AG09319 (cell line): ENCODE measurements around the gene DHX40.

ENCODE experiments used
- DNase-seq: peaks from one replicate; pipeline ENCODE4 v3.0.0-alpha.2; 2010; ENCODE audit warnings: low read depth; ENCODE audit errors: extremely low read depth
- TF ChIP-seq, protein P1 (sequence below): IDR thresholded peaks from 2 replicates; pipeline ENCODE4 v1.5.1; 2011; ENCODE audit warnings: low read depth, mild to moderate bottlenecking, inconsistent platforms, low read length, moderate library complexity

The DHX40 gene

GRCh38 chr17:59527325-59527917, 38.0 kb upstream of the DHX40 start:
- TF ChIP-seq, protein P1, sequence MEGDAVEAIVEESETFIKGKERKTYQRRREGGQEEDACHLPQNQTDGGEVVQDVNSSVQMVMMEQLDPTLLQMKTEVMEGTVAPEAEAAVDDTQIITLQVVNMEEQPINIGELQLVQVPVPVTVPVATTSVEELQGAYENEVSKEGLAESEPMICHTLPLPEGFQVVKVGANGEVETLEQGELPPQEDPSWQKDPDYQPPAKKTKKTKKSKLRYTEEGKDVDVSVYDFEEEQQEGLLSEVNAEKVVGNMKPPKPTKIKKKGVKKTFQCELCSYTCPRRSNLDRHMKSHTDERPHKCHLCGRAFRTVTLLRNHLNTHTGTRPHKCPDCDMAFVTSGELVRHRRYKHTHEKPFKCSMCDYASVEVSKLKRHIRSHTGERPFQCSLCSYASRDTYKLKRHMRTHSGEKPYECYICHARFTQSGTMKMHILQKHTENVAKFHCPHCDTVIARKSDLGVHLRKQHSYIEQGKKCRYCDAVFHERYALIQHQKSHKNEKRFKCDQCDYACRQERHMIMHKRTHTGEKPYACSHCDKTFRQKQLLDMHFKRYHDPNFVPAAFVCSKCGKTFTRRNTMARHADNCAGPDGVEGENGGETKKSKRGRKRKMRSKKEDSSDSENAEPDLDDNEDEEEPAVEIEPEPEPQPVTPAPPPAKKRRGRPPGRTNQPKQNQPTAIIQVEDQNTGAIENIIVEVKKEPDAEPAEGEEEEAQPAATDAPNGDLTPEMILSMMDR = no peak

DNA sequence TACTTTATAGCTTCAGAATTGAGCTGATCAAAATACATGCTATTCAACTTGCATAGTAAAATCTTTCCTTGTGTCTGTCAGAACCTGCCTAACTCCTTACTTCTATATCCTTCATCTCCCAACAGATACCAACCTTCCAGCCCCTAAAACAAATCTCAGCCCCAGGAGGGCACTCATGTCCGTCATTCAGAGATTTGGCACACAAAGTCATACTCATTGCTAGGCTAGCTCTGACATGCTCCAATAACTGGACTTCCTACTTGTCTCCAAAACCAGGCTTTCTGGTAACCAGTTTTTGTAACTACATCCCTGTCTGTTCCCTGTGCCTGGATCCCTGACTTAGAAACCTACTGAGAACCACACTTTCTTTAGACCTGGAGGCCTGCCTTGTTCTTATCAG, 37.5 kb upstream of the DHX40 start:
- TF ChIP-seq, protein P1 = no peak
- DNase-seq = no peak

More at GRCh38 chr17:59527325-59527917, 38.0 kb upstream of the DHX40 start:
- DNase-seq = no peak

DNA sequence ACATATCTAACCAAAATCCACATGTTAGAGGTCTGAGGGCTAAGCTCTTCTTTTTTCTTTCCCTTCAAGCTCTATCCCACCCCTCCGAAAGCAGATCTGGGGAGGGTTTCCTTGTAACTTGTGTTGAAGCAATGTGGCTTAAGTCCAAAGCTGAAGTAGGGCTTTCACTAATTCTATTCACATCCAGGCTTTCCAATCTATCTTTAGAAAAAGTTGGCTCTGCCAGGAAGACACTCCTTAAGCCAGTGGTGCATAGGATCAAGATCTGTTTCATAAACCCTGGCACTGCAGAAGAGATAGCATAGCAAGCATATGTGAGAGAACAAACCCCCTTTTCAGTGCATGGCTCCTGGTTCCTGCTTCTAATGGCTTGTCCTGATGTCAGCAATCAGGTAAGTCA, 34.9 kb upstream of the DHX40 start:
- DNase-seq = no peak
- TF ChIP-seq, protein P1 = no peak

GRCh38 chr17:59533694-59534093, 31.7 kb upstream of the DHX40 start:
- DNase-seq = no peak
- TF ChIP-seq, protein P1 = no peak

- DNase-seq = no peak
- TF ChIP-seq, protein P1 = no peak
These were observed 30.8 kb upstream of the DHX40 start for GRCh38 chr17:59534583-59534982.

DNA sequence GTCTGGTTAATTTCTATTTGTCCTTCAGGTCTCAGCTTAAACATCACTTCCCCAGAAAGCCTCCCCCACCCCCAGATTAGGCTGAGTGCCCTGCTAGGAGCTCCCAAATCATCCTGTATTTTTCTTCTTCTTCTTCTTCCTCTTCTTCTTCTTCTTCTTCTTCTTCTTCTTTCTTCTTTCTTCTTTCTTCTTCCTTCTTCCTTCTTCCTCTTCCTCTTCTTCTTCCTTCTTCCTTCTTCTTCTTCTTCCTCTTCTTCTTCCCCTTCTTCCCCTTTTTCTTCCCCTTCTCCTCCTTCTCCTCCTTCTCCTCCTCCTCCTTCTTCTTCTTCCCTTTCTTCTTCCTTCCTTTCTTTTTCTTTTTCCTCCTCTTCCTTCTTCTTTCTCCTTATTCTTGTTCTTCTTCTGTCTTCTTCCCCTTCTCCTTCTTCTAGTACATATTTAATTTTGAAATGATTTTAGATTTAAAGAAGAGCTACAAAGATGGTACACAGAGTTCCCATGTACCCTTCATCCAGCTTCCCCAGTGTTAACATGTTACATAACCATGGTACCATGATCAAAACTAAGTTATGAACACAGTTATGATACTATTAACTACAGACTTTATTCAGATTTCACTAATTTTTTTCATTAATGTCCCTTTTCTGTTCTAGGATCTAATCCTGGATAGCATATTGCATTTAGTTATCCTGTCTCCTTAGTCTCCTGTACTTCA, 27.1 kb upstream of the DHX40 start:
- no peak for DNase-seq
- TF ChIP-seq, protein P1 = no peak

GRCh38 chr17:59542960-59543635, 22.3 kb upstream of the DHX40 start:
- no peak for DNase-seq
- TF ChIP-seq, protein P1 = no peak
